ENCODE measurements around the gene ACD. TPM values are rescaled to one million over a fixed set of nuclear protein-coding genes. Genes with fewer than 3 reads are reported as not detected.

The ACD gene
- total RNA-seq, 2 donors from 2014 or later, result 11.8 to 27.5 TPM

GRCh38 chr16:67657751-67658518, 2.1 kb downstream of the ACD start:
- Histone ChIP-seq H3K27me3 (peaks cover 21% of the 10 kb centered on the region), H3K4me3 (no peak overlapping the region), H3K9ac (ENCODE audit: low read depth in 2 of 2, low read length in 2 of 2) (no peak overlapping the region), H3K4me1 (peaks cover 12% of the 10 kb centered on the region), H3K9me3 (no peaks in the 10 kb centered on the region), H3K27ac (no peak overlapping the region), H3K36me3 (no peaks in the 10 kb centered on the region)
- no peak for TF ChIP-seq CTCF (IDR thresholded peaks at IDR 0.05)
- intact Hi-C loops (cut with DNase I), result loop anchor here (10.0 kb wide), 1 partner anchor 113 kb away; no protein-coding TSS in a partner anchor
- no peak for DNase-seq

GRCh38 chr16:67657017-67657608, 2.9 kb downstream of the ACD start:
- no peak overlapping the region for H3K27ac ChIP-seq
- TF ChIP-seq CTCF (IDR thresholded peaks at IDR 0.05), result no peak
- H3K36me3 ChIP-seq, result no peaks in the 10 kb centered on the region
- no peak overlapping the region for H3K9ac ChIP-seq (ENCODE audit: low read depth in 2 of 2, low read length in 2 of 2)
- peaks cover 26% of the 10 kb centered on the region for H3K27me3 ChIP-seq
- no peak for DNase-seq
- intact Hi-C loops (cut with DNase I), result loop anchor here (10.0 kb wide), 1 partner anchor 112 kb away; no protein-coding TSS in a partner anchor
- H3K4me3 ChIP-seq, result no peak overlapping the region
- H3K9me3 ChIP-seq, result no peaks in the 10 kb centered on the region
- peaks cover 12% of the 10 kb centered on the region for H3K4me1 ChIP-seq

- Histone ChIP-seq H3K27me3 (peaks cover 31% of the 10 kb centered on the region), H3K4me3 (no peak overlapping the region), H3K4me1 (peaks cover 11% of the 10 kb centered on the region), H3K27ac (no peak overlapping the region), H3K9me3 (no peaks in the 10 kb centered on the region), H3K9ac (ENCODE audit: low read depth in 2 of 2, low read length in 2 of 2) (no peak overlapping the region), H3K36me3 (no peaks in the 10 kb centered on the region)
- no peak for DNase-seq
- no peak for TF ChIP-seq CTCF (IDR thresholded peaks at IDR 0.05)
- intact Hi-C loops (cut with DNase I), result loop anchor here (10.0 kb wide), 1 partner anchor 112 kb away; no protein-coding TSS in a partner anchor
These were observed 3.6 kb downstream of the ACD start for GRCh38 chr16:67656344-67657016.

GRCh38 chr16:67655363-67655762, 4.7 kb downstream of the ACD start:
- no peak overlapping the region for H3K4me3 ChIP-seq
- intact Hi-C loops (cut with DNase I), result loop anchor here (10.0 kb wide), 1 partner anchor 111 kb away; no protein-coding TSS in a partner anchor
- H3K9ac ChIP-seq (ENCODE audit: low read depth in 2 of 2, low read length in 2 of 2), result no peak overlapping the region
- no peaks in the 10 kb centered on the region for H3K9me3 ChIP-seq
- H3K4me1 ChIP-seq, result peaks cover 6% of the 10 kb centered on the region
- TF ChIP-seq CTCF (IDR thresholded peaks at IDR 0.05), result no peak
- H3K36me3 ChIP-seq, result no peaks in the 10 kb centered on the region
- no peak for DNase-seq
- peaks cover 35% of the 10 kb centered on the region for H3K27me3 ChIP-seq
- no peak overlapping the region for H3K27ac ChIP-seq

- H3K36me3 ChIP-seq, result no peaks in the 10 kb centered on the region
- intact Hi-C loops (cut with DNase I), result loop anchor here (10.0 kb wide), 1 partner anchor 110 kb away; no protein-coding TSS in a partner anchor
- TF ChIP-seq CTCF (IDR thresholded peaks at IDR 0.05), result no peak
These were observed 5.6 kb downstream of the ACD start for GRCh38 chr16:67654403-67654911.

More at GRCh38 chr16:67654403-67654911, 5.6 kb downstream of the ACD start:
- peaks cover 41% of the 10 kb centered on the region for H3K27me3 ChIP-seq
- no peaks in the 10 kb centered on the region for H3K9me3 ChIP-seq
- no peak overlapping the region for H3K9ac ChIP-seq (ENCODE audit: low read depth in 2 of 2, low read length in 2 of 2)
- peaks cover 6% of the 10 kb centered on the region for H3K4me1 ChIP-seq
- no peak overlapping the region for H3K27ac ChIP-seq
- no peak overlapping the region for H3K4me3 ChIP-seq
- peak; percentile 14 for DNase-seq

Measured in colonic mucosa (tissue), 4 donors.